H1 (cell line): ENCODE measurements around the gene FSTL4. TPM values are rescaled to one million over a fixed set of nuclear protein-coding genes. Genes with fewer than 3 reads are reported as not detected.

Experiments used
- CBX8 ChIP-seq: fragments of 300-800, 300-1000 bp; sonication (generic); IDR thresholded peaks from 2 replicates; pipeline ENCODE4 v1.7.1; 2016; ENCODE audit warnings: low read depth, low read length, borderline replicate concordance
- NRF1 ChIP-seq: IDR thresholded peaks from 2 replicates; pipeline ENCODE4 v1.6.1; 2011; ENCODE audit warnings: mild to moderate bottlenecking, low read depth, low read length, improper control_type of control experiment
- polyA plus RNA-seq, 7 experiments: library from polyadenylated mRNA; depleted of rRNA in 3 of 7; stranded (reverse) in 5 of 7; unstranded in 2 of 7; fragments of >200 nt in 5 of 7; fragments of 200-250 nt in 2 of 7; gene quantifications; 1 replicate in 5 of 7; 2 replicates in 1 of 7; 4 replicates in 1 of 7; pipeline versions ENCODE4 v1.2.1 to v1.2.3, GENCODE V29; 2011 to 2013; ENCODE audit warnings: missing spikeins in 2 of 7, mixed read lengths in 2 of 7
- total RNA-seq: library from RNA; stranded (reverse); fragmentation: NEBNext Ultra II Directional; extraction: Animal tissue kit (Norgen Biotek cat#: 25700); gene quantifications from 2 replicates; pipeline ENCODE4 v1.2.1, GENCODE V29; 2021

Gene FSTL4
- total and polyA plus RNA-seq, 2 of the 8 experiments (the other 6 are each of a cell fraction or from before 2014, with no cell fraction given): 3.1 to 4.1 TPM

DNA sequence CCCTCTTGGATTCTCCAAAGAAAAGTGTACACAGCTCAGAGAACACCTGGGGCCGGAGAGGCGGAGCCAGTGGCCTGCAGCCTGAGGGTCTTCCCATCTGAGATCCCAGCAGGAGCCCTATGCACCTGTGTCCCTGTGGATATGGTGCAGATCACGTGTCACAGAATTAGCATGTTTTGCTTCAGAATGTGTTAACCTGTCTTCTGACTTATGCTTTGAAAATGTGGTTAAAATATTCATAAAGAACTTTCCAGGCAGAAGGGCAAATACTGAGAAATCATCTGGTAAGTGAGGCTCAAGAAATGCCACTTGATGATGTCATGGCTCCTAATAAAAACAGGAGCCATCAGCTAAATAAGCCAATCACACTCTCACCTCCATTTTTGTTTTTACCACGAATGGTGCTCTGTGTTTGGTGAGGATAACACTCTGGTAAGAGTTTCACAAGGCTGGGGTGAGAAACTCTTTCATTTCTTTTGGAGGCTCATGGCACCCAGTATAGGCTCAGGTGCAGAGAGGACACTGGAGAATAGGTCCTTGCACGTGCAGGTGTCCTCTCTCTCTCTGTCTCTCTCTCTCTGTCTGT is 279.8 kb downstream of the FSTL4 start (continued):
- TF ChIP-seq NRF1 (no peak), CBX8 (no peak)
